HG03135 (cell line): ENCODE results near the gene KCNJ3.

Experiments used
- ATAC-seq: cut with Tn5 transposase; IDR thresholded peaks from one replicate; pipeline ENCODE4 v1.9.1; 2021; ENCODE audit warnings: mild to moderate bottlenecking, moderate library complexity; ENCODE audit not compliant: unreplicated experiment

Gene KCNJ3

GRCh38 chr2:154698296-154698720, at the start of gene KCNJ3:
Gene KCNJ3, plus strand, starts transcription at chr2:154698695. Its CDS starts 81 bp downstream, at chr2:154698776.
- no peak for ATAC-seq

GRCh38 chr2:154655499-154655898, 43.0 kb upstream of the KCNJ3 start:
- ATAC-seq = no peak

- ATAC-seq = no peak
Measured at GRCh38 chr2:154658854-154659253, 39.6 kb upstream of the KCNJ3 start.

GRCh38 chr2:154664248-154664647, 34.2 kb upstream of the KCNJ3 start:
- no peak for ATAC-seq

- no peak for ATAC-seq
Measured at GRCh38 chr2:154670083-154670482, 28.4 kb upstream of the KCNJ3 start.

GRCh38 chr2:154673694-154674093, 24.8 kb upstream of the KCNJ3 start:
- no peak for ATAC-seq

- ATAC-seq = no peak
Measured at GRCh38 chr2:154677401-154677800, 21.1 kb upstream of the KCNJ3 start.

GRCh38 chr2:154681741-154682140, 16.8 kb upstream of the KCNJ3 start:
- ATAC-seq = no peak

GRCh38 chr2:154686162-154686561, 12.3 kb upstream of the KCNJ3 start:
- ATAC-seq = no peak

- ATAC-seq = no peak
Measured at GRCh38 chr2:154688373-154688772, 10.1 kb upstream of the KCNJ3 start.

GRCh38 chr2:154689158-154689557, 9.3 kb upstream of the KCNJ3 start:
- no peak for ATAC-seq

- ATAC-seq = no peak
Measured at GRCh38 chr2:154692927-154693326, 5.6 kb upstream of the KCNJ3 start.

- no peak for ATAC-seq
Measured at GRCh38 chr2:154693741-154694340, 4.7 kb upstream of the KCNJ3 start.

- no peak for ATAC-seq
Measured at GRCh38 chr2:154694881-154695280, 3.6 kb upstream of the KCNJ3 start.

GRCh38 chr2:154696369-154696768, 2.1 kb upstream of the KCNJ3 start:
- ATAC-seq = no peak

GRCh38 chr2:154696810-154697417, 1.6 kb upstream of the KCNJ3 start:
- no peak for ATAC-seq

GRCh38 chr2:154697418-154698252, 860 bp upstream of the KCNJ3 start:
- no peak for ATAC-seq

- no peak for ATAC-seq
Measured at GRCh38 chr2:154698721-154699574, 453 bp downstream of the KCNJ3 start.

- ATAC-seq = no peak
Measured at GRCh38 chr2:154699575-154699930, 1.1 kb downstream of the KCNJ3 start.

- ATAC-seq = no peak
Measured at GRCh38 chr2:154700136-154700535, 1.6 kb downstream of the KCNJ3 start.

GRCh38 chr2:154704991-154705390, 6.5 kb downstream of the KCNJ3 start:
- no peak for ATAC-seq
